Cerebellar nuclear complex (tissue), 1 donor: ENCODE results near the gene CNDP2.

Experiments
- DNase-seq, 2 experiments: peaks; one replicate each; lab custom pipeline; 2025; lab: John Stamatoyannopoulos, UW

CNDP2 gene

DNA sequence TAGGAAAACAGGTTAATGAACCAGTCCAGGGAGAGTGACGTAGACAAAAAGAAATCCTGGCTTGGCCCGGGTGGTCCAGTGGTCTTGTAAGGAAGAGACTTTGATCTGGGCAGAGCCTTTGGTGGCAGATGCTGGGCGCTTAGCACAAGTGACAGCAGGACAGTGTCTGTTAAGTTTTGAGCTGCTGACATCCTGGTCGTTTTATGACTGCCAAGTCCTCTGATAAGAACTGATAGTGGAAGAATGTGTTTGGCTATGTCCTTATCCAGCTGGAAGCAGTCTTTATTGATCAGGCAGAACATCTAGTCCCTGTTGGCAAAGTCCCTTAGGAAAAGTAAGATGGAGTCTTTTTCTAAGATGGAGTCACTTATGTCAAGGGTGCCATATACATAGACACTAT lies 74.1 kb downstream of the CNDP2 start:
- DNase-seq = no peak

DNA sequence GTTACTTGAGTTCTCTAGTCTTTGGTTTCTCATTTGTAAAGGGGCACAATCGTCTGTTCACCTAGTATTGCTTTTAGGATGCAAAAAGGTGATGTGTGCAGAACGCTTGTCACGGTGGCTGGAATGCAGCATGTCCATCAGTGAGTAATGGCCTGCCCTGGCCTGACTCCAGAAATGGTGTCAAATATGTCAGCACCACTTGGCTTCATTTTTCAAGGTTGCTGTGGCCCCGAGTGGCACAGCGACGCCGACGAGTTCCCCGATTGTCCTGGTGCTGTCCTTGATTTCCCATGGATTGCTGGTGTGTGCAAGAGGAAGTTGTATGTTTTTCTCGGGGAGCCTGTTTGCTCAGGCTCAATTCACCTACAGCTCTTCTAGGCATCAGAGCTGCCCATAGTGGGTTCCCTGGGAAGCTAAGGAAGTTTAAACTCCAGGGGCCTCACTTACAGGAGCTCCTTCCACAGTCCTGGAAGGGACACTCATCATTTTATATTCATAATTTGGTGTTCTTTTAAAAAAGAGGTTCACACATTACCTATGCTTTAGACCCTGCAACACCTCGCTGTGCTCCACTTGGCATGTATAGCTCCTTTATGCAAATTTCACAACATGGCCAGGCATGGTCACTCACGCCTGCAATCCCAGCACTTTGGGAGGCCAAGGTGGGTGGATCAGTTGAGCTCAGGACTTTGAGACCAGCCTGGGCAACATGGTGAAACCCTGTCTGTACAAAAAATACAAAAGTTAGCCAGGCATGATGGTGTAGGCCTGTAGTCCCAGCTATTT lies 75.9 kb downstream of the CNDP2 start:
- DNase-seq = no peak

DNA sequence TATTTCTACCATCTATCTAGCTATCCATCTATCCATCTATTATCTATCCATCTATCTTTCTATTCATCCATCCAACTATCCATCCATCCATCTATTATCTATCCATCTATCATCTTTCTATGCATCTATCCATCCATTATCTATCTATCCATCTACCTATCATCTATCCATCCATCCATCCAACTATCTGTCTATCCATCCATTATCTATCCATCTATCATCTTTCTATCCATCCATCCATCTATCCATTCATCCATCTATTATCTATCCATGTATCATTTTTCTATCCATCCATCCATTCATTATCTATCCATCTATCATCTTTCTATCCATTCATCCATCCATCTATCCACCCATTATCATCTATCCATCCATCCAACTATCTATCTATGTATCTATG lies 76.9 kb downstream of the CNDP2 start:
- no peak for DNase-seq
